Cardiac muscle cell (in vitro differentiated cells and primary cell): ENCODE data around the gene PIGU. TPM values are rescaled to one million over a fixed set of nuclear protein-coding genes. Genes with fewer than 3 reads are reported as not detected.
A peak's percentile ranks its signal among the peaks of the same experiment; 100 is the strongest.

Source experiments
- DNase-seq, 2 donors: peaks; one replicate each; pipeline versions ENCODE4 v3.0.0 to v3.0.0-alpha.2; 2010 to 2017; ENCODE audit warnings: low read depth in 1 of 2, low spot score in 1 of 2
- H3K27ac ChIP-seq: fragments of 200-600 bp; sonication (generic); 2 replicates; pipeline ENCODE4 v1.5.1; 2016
- H3K27me3 ChIP-seq: fragments of 200-600 bp; sonication (generic); 2 replicates; pipeline ENCODE4 v1.6.0; 2016; ENCODE audit warnings: control low read depth
- H3K36me3 ChIP-seq: fragments of 200-600 bp; sonication (generic); 2 replicates; pipeline ENCODE4 v1.5.1; 2016; ENCODE audit warnings: control low read depth
- H3K4me1 ChIP-seq: fragments of 200-600 bp; sonication (generic); 2 replicates; pipeline ENCODE4 v1.8.1; 2017; ENCODE audit warnings: low read depth, mild to moderate bottlenecking, mixed run types
- H3K4me3 ChIP-seq: fragments of 200-600 bp; sonication (generic); 2 replicates; pipeline ENCODE4 v1.5.1; 2016; ENCODE audit warnings: mild to moderate bottlenecking
- H3K9me3 ChIP-seq: fragments of 200-600 bp; sonication (generic); 2 replicates; pipeline ENCODE4 v1.5.1; 2017; ENCODE audit warnings: low read depth, mild to moderate bottlenecking, control low read depth
- CTCF ChIP-seq: IDR thresholded peaks from 2 replicates; pipeline ENCODE4 v1.5.1; 2012; ENCODE audit warnings: low read depth, mild to moderate bottlenecking, low read length
- polyA plus RNA-seq: library from polyadenylated mRNA; unstranded; fragments of >200 nt; fragmentation: Nextera tagmentation; extraction: Ambion mirVana; gene quantifications from 2 replicates; pipeline ENCODE4 v1.2.1, GENCODE V29; 2016
- total RNA-seq: library from RNA; depleted of rRNA; stranded (reverse); fragments of >200 nt; gene quantifications from 2 replicates; pipeline ENCODE4 v1.2.3, GENCODE V29; 2016

Gene PIGU
- total and polyA plus RNA-seq, 2 experiments from 2014 or later, result 22.8 to 40.9 TPM

DNA sequence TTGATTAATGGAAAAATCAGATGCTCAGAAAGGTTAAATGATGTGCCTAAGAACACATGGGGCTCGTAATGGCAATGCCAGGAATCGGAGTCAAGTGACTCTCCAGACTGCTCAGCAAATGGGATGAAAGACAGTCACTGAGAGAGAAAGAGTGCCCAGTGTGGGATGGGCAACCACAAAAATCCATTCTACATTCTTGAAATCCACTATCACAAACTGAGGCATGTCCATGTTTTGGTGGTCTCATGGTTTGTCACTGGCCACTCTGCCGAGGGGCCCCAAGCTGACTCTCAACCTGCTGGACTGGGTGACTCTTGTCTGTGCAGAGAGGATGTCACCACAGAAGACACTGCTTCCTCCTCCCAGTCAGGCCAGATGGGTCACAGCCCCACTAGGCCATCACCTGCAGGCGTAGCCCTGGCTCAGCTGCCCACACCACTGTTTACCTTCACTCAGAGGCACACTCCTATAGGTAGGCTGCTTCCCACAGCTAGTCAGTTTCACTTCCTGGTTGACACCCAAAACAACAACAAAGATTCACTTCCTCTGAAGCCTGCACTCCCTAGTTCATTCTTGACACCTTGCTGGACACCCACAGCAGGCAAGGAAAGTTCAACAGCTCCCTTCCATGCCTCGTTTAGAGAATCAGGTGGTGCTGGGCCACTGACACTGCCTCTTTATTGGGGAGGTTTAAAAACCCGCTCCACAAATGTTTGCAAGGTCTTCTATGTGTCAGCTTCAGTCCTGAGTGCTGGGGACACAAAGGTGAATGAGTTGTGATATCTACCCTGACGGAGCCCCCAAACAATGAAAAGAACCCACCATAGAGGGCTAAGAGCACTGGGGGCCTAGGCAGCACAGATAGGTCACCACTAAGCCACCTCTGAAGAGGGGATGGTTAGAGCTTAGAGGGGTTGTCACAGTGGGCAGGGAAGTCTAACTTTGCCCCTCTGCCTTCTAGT is 96.6 kb downstream of the PIGU start:
- Histone ChIP-seq H3K27ac (no peak overlapping the region), H3K4me1 (peaks cover 9% of the 10 kb centered on the region), H3K4me3 (no peak overlapping the region), H3K36me3 (no peaks in the 10 kb centered on the region), H3K27me3 (no peaks in the 10 kb centered on the region), H3K9me3 (no peaks in the 10 kb centered on the region)
- no peak for DNase-seq
- TF ChIP-seq CTCF, result no peak

DNA sequence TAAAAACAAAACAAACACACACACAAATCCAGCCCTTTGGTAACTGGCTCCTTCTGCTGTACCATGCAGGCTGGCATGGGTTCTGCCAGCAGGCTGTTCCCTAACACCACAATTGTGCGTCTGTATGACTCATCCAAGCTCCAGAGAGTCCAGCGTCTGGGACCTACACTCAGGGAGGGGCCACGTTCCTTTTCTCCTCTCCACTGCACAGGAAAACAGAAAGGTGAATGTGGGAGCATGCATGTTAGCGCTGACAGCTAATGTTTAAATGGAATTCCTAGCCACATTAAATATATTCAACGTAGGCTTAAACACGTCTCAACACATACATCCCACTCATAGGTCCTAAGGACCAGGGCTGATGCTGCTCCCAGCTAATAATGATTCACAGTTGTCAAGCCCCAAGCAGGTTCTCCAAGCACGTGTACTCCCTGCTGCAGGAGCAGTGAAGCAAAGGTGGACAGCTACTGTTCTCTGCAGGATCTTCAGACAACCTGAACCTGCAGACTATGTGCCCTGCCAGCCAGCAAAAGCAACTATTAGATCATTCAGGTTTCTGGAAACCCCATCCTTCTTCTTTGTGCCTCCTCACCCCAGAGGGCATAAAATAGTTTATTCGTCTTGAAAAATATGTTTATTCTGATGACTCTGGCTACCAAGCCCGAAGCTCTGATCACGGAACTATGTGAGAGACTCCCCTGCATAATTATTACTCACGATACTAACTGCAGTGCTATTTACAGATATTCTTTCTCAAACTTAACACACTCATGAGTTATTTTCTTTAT is 97.5 kb downstream of the PIGU start:
- H3K27me3 ChIP-seq, result no peaks in the 10 kb centered on the region
- peak overlapping the region; percentile 59 for H3K27ac ChIP-seq
- H3K4me3 ChIP-seq, result no peak overlapping the region
- no peaks in the 10 kb centered on the region for H3K9me3 ChIP-seq
- TF ChIP-seq CTCF, result peak; percentile 80
- peaks cover 9% of the 10 kb centered on the region for H3K4me1 ChIP-seq
- H3K36me3 ChIP-seq, result no peaks in the 10 kb centered on the region
- DNase-seq, result peak in 1 of 2 donors; percentile 84

DNA sequence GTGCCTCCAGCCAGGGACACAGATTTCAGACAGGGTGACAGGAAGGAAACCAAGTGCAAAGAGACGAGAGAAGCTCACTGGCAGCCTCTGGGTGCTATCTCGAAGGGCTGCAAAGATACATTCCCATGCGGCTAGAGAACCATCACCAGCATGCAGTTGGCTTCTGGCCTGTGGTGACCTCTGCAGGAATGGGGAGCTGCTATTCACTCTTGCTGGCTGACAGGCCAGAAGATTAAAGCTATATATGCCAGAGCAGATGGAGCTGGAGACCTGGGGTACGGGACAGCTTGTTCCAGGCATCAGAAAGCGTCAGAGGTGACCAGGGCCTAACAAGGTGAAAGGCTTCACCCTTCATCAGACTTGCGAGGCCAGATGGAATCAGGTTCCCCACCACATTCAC is 98.4 kb downstream of the PIGU start:
- no peak overlapping the region for H3K4me3 ChIP-seq
- no peaks in the 10 kb centered on the region for H3K27me3 ChIP-seq
- H3K9me3 ChIP-seq, result no peaks in the 10 kb centered on the region
- no peak for TF ChIP-seq CTCF
- H3K36me3 ChIP-seq, result no peaks in the 10 kb centered on the region
- DNase-seq, result peak; percentile 21 to 36
- H3K4me1 ChIP-seq, result peaks cover 9% of the 10 kb centered on the region
- H3K27ac ChIP-seq, result peak overlapping the region; percentile 59

GRCh38 chr20:34578025-34578424 is 98.9 kb downstream of the PIGU start:
- peak in 1 of 2 donors; percentile 80 for DNase-seq
- Histone ChIP-seq H3K4me3 (no peak overlapping the region), H3K27me3 (no peaks in the 10 kb centered on the region), H3K36me3 (no peaks in the 10 kb centered on the region), H3K4me1 (peaks cover 9% of the 10 kb centered on the region), H3K27ac (peak overlapping the region; percentile 59), H3K9me3 (no peaks in the 10 kb centered on the region)
- no peak for TF ChIP-seq CTCF

DNA sequence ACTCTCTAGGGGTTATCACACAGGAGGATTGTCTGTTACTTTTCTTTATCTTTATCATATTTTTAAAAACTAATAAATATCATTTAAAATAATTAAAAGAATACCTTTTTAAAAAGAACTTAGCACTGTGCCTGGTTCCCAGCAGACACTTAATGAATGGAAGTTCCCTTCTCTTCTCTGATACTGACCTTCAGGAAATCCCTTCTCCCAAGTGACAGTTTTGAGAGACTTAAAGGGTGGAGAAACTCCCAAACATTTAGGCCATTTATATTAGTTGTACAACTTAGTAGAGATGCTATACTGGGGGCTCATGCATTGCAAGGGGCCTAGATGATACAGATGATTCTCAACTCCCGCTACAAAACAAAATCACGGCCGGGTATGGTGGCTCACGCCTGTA is 99.8 kb downstream of the PIGU start:
- Histone ChIP-seq H3K4me1 (peaks cover 9% of the 10 kb centered on the region), H3K9me3 (no peaks in the 10 kb centered on the region), H3K36me3 (no peaks in the 10 kb centered on the region), H3K27me3 (no peaks in the 10 kb centered on the region), H3K27ac (no peak overlapping the region), H3K4me3 (no peak overlapping the region)
- TF ChIP-seq CTCF, result no peak
- DNase-seq, result no peak
